Testis (tissue), 2 donors: ENCODE results near the gene IWS1.

ENCODE experiments used
- POLR2A ChIP-seq: fragments of 450-650 bp; IDR thresholded peaks from one replicate; pipeline ENCODE4 v1.6.1; 2017; ENCODE audit warnings: antibody characterized with exemption, mild to moderate bottlenecking, moderate library complexity
- TF ChIP-seq, protein P1 (sequence below), 3 experiments: fragments of 450-650 bp in 2 of 3; fragments of 200-600 bp in 1 of 3; sonication (generic) in 1 of 3; IDR thresholded peaks; one replicate each; pipeline ENCODE4 v1.5.1; 2016 to 2019; ENCODE audit warnings: antibody characterized with exemption in 3 of 3, mild to moderate bottlenecking in 2 of 3, moderate library complexity in 1 of 3

DNA sequence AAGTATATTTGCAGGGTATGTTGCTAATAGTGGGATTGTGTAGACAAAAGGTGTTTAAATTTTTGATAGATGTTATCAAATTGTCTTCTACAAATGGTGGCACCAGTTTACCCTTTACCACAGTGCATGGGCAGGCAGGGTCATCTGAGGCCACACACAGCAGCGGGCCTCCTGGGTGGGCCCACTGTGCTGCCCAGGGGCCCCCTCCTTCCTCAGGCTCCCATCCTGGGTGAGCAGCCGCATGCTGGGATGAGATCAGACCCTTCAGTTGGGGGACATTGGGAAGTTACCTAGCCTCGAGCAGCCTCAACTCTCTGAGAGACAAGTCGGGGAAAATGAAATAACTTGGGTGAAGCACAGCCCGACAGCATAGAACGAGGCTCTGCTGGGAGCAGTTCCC, 18.9 kb upstream of the IWS1 start:
- TF ChIP-seq, protein P1, sequence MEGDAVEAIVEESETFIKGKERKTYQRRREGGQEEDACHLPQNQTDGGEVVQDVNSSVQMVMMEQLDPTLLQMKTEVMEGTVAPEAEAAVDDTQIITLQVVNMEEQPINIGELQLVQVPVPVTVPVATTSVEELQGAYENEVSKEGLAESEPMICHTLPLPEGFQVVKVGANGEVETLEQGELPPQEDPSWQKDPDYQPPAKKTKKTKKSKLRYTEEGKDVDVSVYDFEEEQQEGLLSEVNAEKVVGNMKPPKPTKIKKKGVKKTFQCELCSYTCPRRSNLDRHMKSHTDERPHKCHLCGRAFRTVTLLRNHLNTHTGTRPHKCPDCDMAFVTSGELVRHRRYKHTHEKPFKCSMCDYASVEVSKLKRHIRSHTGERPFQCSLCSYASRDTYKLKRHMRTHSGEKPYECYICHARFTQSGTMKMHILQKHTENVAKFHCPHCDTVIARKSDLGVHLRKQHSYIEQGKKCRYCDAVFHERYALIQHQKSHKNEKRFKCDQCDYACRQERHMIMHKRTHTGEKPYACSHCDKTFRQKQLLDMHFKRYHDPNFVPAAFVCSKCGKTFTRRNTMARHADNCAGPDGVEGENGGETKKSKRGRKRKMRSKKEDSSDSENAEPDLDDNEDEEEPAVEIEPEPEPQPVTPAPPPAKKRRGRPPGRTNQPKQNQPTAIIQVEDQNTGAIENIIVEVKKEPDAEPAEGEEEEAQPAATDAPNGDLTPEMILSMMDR (IDR thresholded peaks at IDR 0.05), result no peak
- no peak for TF ChIP-seq POLR2A
